HepG2 (cell line): Measurements from ENCODE around the gene KRTAP5-1. TPM values are rescaled to one million over a fixed set of nuclear protein-coding genes. Genes with fewer than 3 reads are reported as not detected.

Source experiments
- DNMT1 ChIP-seq: sonication (generic); formaldehyde crosslinking; IDR thresholded peaks from 2 replicates; pipeline ENCODE4 v1.5.1; 2020; ENCODE audit warnings: mild to moderate bottlenecking, missing genetic modification reagents
- EEA1 ChIP-seq: sonication (generic); formaldehyde crosslinking; IDR thresholded peaks from 2 replicates; pipeline ENCODE4 v1.5.1; 2020; ENCODE audit warnings: mild to moderate bottlenecking, missing genetic modification reagents, borderline replicate concordance
- JARID2 ChIP-seq: sonication (generic); formaldehyde crosslinking; IDR thresholded peaks from 2 replicates; pipeline ENCODE4 v1.8.1; 2023; ENCODE audit warnings: missing genetic modification reagents, inconsistent platforms; ENCODE audit not compliant: insufficient replicate concordance
- NFRKB ChIP-seq: fragments of 450-650 bp; IDR thresholded peaks from 2 replicates; pipeline ENCODE4 v1.6.1; 2017
- PTBP1 ChIP-seq: fragments of 200-400 bp; formaldehyde crosslinking; IDR thresholded peaks from 2 replicates; pipeline ENCODE4 v1.6.1; 2018; ENCODE audit warnings: low read length, low read depth; ENCODE audit not compliant: poor library complexity, severe bottlenecking
- ZNF253 ChIP-seq: sonication (generic); formaldehyde crosslinking; IDR thresholded peaks from 2 replicates; pipeline ENCODE4 v1.8.0; 2022; ENCODE audit warnings: mild to moderate bottlenecking, missing genetic modification reagents, borderline replicate concordance
- ZNF607 ChIP-seq: sonication (generic); formaldehyde crosslinking; IDR thresholded peaks from 2 replicates; pipeline ENCODE4 v1.5.1; 2020; ENCODE audit warnings: missing genetic modification reagents, mild to moderate bottlenecking, borderline replicate concordance
- polyA plus RNA-seq, 8 experiments: library from polyadenylated mRNA; depleted of rRNA in 3 of 8; stranded (reverse) in 7 of 8; unstranded in 1 of 8; fragments of >200 nt; fragmentation: Illumina TruSeq in 4 of 8; extraction: Trizol in 4 of 8; gene quantifications; 2 replicates each; pipeline versions ENCODE4 v1.2.1 to v1.2.3, GENCODE V29; 2011 to 2016; ENCODE audit warnings: low read depth in 4 of 8, missing spikeins in 1 of 8, mixed read lengths in 1 of 8; ENCODE audit not compliant: insufficient read depth in 1 of 8
- total RNA-seq, 5 experiments: library from RNA; depleted of rRNA; stranded (reverse); fragments of >200 nt; fragmentation: Illumina TruSeq; extraction: Trizol; gene quantifications; 2 replicates each; pipeline ENCODE4 v1.2.3, GENCODE V29; 2016; ENCODE audit warnings: low read depth in 1 of 5
- TF ChIP-seq, protein P1 (sequence below): sonication (generic); formaldehyde crosslinking; IDR thresholded peaks from 2 replicates; pipeline ENCODE4 v1.4.0; 2020; ENCODE audit warnings: missing genetic modification reagents
- TF ChIP-seq, protein P2 (sequence below): sonication (generic); formaldehyde crosslinking; IDR thresholded peaks from 2 replicates; pipeline ENCODE4 v1.5.1; 2020; ENCODE audit warnings: missing genetic modification reagents, mild to moderate bottlenecking, borderline replicate concordance
- TF ChIP-seq, protein P3 (sequence below): sonication (generic); formaldehyde crosslinking; IDR thresholded peaks from 2 replicates; pipeline ENCODE4 v1.5.1; 2020; ENCODE audit warnings: mild to moderate bottlenecking, missing genetic modification reagents, moderate library complexity
- TF ChIP-seq, protein P4 (sequence below): sonication (generic); formaldehyde crosslinking; IDR thresholded peaks from 2 replicates; pipeline ENCODE4 v1.4.0; 2020; ENCODE audit warnings: missing genetic modification reagents
- TF ChIP-seq, protein P5 (sequence below): sonication (generic); formaldehyde crosslinking; IDR thresholded peaks from 2 replicates; pipeline ENCODE4 v1.8.1; 2022; ENCODE audit warnings: low read depth, mild to moderate bottlenecking, missing genetic modification reagents

Gene KRTAP5-1
- total and polyA plus RNA-seq, 2 of the 13 experiments (the other 11 are each of a cell fraction or from before 2014, with no cell fraction given) = not detected

DNA sequence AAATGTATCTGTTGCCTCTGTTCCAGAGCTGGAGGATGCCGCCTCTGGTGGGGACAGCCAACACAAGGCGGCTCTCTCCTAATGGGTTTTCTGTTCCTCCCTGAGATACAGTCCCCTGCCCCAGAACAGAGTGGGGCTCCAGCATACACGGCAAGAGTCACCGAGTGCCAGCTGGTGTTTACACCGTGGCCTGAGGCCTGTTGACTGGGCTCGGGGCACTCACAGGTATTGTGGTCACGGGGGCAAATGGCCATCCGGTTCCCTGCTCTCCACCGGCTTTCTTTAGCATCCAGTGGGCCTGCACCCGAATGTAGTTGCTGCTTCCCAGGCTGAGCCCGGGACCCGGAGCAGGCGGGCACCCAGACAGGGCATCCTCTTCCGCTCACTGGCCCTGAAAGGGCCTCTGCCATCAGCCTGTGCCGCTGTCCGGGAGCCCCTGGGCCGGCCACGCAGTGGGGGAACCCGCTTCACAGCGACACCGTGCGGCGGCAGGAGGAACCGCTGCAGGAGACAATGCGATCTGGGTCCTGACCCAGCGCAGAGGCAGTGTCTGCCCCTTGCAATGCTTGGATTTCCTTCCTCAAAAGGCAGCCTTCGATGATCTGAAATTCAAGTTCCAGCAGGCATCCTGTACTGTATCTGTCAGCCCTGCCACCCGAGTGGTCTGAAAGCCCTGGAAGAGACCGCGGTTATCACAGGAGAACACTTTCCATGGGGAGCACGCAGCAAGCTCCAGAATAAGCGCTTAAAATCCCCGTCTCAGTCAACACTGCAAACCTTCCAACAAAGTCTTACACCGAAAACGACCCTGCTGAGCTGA, 43.6 kb upstream of the KRTAP5-1 start (continued):
- TF ChIP-seq JARID2 (CRISPR knock-in tag) (peak; percentile 47), DNMT1 (CRISPR knock-in tag) (no peak), ZNF253 (CRISPR knock-in tag) (no peak), ZNF607 (CRISPR knock-in tag) (no peak), PTBP1 (peak; percentile 54), EEA1 (CRISPR knock-in tag) (peak; percentile 44; the same call in 1 of the 2 replicates), NFRKB (no peak)
- TF ChIP-seq, protein P1, sequence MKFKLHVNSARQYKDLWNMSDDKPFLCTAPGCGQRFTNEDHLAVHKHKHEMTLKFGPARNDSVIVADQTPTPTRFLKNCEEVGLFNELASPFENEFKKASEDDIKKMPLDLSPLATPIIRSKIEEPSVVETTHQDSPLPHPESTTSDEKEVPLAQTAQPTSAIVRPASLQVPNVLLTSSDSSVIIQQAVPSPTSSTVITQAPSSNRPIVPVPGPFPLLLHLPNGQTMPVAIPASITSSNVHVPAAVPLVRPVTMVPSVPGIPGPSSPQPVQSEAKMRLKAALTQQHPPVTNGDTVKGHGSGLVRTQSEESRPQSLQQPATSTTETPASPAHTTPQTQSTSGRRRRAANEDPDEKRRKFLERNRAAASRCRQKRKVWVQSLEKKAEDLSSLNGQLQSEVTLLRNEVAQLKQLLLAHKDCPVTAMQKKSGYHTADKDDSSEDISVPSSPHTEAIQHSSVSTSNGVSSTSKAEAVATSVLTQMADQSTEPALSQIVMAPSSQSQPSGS (CRISPR knock-in tag) = no peak
- TF ChIP-seq, protein P2, sequence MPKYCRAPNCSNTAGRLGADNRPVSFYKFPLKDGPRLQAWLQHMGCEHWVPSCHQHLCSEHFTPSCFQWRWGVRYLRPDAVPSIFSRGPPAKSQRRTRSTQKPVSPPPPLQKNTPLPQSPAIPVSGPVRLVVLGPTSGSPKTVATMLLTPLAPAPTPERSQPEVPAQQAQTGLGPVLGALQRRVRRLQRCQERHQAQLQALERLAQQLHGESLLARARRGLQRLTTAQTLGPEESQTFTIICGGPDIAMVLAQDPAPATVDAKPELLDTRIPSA = no peak
- TF ChIP-seq, protein P3, sequence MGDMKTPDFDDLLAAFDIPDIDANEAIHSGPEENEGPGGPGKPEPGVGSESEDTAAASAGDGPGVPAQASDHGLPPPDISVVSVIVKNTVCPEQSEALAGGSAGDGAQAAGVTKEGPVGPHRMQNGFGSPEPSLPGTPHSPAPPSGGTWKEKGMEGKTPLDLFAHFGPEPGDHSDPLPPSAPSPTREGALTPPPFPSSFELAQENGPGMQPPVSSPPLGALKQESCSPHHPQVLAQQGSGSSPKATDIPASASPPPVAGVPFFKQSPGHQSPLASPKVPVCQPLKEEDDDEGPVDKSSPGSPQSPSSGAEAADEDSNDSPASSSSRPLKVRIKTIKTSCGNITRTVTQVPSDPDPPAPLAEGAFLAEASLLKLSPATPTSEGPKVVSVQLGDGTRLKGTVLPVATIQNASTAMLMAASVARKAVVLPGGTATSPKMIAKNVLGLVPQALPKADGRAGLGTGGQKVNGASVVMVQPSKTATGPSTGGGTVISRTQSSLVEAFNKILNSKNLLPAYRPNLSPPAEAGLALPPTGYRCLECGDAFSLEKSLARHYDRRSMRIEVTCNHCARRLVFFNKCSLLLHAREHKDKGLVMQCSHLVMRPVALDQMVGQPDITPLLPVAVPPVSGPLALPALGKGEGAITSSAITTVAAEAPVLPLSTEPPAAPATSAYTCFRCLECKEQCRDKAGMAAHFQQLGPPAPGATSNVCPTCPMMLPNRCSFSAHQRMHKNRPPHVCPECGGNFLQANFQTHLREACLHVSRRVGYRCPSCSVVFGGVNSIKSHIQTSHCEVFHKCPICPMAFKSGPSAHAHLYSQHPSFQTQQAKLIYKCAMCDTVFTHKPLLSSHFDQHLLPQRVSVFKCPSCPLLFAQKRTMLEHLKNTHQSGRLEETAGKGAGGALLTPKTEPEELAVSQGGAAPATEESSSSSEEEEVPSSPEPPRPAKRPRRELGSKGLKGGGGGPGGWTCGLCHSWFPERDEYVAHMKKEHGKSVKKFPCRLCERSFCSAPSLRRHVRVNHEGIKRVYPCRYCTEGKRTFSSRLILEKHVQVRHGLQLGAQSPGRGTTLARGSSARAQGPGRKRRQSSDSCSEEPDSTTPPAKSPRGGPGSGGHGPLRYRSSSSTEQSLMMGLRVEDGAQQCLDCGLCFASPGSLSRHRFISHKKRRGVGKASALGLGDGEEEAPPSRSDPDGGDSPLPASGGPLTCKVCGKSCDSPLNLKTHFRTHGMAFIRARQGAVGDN (CRISPR knock-in tag) = peak; percentile 59
- TF ChIP-seq, protein P4, sequence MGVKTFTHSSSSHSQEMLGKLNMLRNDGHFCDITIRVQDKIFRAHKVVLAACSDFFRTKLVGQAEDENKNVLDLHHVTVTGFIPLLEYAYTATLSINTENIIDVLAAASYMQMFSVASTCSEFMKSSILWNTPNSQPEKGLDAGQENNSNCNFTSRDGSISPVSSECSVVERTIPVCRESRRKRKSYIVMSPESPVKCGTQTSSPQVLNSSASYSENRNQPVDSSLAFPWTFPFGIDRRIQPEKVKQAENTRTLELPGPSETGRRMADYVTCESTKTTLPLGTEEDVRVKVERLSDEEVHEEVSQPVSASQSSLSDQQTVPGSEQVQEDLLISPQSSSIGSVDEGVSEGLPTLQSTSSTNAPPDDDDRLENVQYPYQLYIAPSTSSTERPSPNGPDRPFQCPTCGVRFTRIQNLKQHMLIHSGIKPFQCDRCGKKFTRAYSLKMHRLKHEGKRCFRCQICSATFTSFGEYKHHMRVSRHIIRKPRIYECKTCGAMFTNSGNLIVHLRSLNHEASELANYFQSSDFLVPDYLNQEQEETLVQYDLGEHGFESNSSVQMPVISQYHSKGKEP (CRISPR knock-in tag) = no peak
- TF ChIP-seq, protein P5, sequence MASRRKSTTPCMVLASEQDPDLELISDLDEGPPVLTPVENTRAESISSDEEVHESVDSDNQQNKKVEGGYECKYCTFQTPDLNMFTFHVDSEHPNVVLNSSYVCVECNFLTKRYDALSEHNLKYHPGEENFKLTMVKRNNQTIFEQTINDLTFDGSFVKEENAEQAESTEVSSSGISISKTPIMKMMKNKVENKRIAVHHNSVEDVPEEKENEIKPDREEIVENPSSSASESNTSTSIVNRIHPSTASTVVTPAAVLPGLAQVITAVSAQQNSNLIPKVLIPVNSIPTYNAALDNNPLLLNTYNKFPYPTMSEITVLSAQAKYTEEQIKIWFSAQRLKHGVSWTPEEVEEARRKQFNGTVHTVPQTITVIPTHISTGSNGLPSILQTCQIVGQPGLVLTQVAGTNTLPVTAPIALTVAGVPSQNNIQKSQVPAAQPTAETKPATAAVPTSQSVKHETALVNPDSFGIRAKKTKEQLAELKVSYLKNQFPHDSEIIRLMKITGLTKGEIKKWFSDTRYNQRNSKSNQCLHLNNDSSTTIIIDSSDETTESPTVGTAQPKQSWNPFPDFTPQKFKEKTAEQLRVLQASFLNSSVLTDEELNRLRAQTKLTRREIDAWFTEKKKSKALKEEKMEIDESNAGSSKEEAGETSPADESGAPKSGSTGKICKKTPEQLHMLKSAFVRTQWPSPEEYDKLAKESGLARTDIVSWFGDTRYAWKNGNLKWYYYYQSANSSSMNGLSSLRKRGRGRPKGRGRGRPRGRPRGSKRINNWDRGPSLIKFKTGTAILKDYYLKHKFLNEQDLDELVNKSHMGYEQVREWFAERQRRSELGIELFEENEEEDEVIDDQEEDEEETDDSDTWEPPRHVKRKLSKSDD = no peak
